Colonic mucosa (tissue), 4 donors: ENCODE results near the gene KCNN1. TPM values are rescaled to one million over a fixed set of nuclear protein-coding genes. Genes with fewer than 3 reads are reported as not detected.

Experiments
- DNase-seq: peaks from one replicate; pipeline ENCODE4 v3.0.0-alpha.2; 2020
- H3K27ac ChIP-seq: fragments of 200-600 bp; one replicate; pipeline ENCODE4 v1.8.0; 2021
- H3K27me3 ChIP-seq: fragments of 200-600 bp; one replicate; pipeline ENCODE4 v1.8.0; 2021
- H3K36me3 ChIP-seq: fragments of 200-600 bp; one replicate; pipeline ENCODE4 v1.8.0; 2021
- H3K4me1 ChIP-seq: fragments of 200-600 bp; one replicate; pipeline ENCODE4 v1.8.0; 2021; ENCODE audit warnings: mild to moderate bottlenecking
- H3K4me3 ChIP-seq: fragments of 200-600 bp; one replicate; pipeline ENCODE4 v1.8.0; 2021
- H3K9ac ChIP-seq, 2 donors: one replicate each; pipeline ENCODE4 v1.7.0; 2013; ENCODE audit warnings: control low read depth in 2 of 2, low read depth in 2 of 2, low read length in 2 of 2
- H3K9me3 ChIP-seq: fragments of 200-600 bp; one replicate; pipeline ENCODE4 v1.8.0; 2021
- CTCF ChIP-seq: fragments of 200-600 bp; IDR thresholded peaks from one replicate; pipeline ENCODE4 v1.8.0; 2022; ENCODE audit warnings: antibody characterized with exemption, mild to moderate bottlenecking
- intact Hi-C: fragments of 100-400 bp; cut with DNase I; formaldehyde crosslinking; loops from one replicate; pipeline ENCODE4 v1.14.1; 2022
- total RNA-seq, 2 donors: library from RNA; stranded (reverse); fragmentation: NEBNext Ultra II Directional in 1 of 2; extraction: Animal tissue kit (Norgen Biotek cat#: 25700) in 1 of 2; gene quantifications; one replicate each; pipeline ENCODE4 v1.2.1, GENCODE V29; 2021
- donor health status: healthy.
- donor health status: DM: no; HTN: no; CAD: no.
- donor health status: DM: no; HTN: no; CAD: no.

KCNN1 gene
- total RNA-seq, 2 donors from 2014 or later, result not detected

- Histone ChIP-seq H3K27ac (peak overlapping the region; percentile 49), H3K4me1 (peaks cover 17% of the 10 kb centered on the region), H3K36me3 (no peaks in the 10 kb centered on the region), H3K9me3 (no peaks in the 10 kb centered on the region), H3K4me3 (no peak overlapping the region), H3K9ac (no peak overlapping the region), H3K27me3 (no peaks in the 10 kb centered on the region)
- DNase-seq, result peak; percentile 82
- no peak for TF ChIP-seq CTCF
- intact Hi-C loops, result no loop called here
Measured at GRCh38 chr19:18049385-18049784, 82.5 kb downstream of the KCNN1 start.

Other genes with a start within 250 kb of the KCNN1 start
- 10 to 100 TPM; 48.1 to 57.1 TPM for gene MAP1S, start 247.6 kb upstream of the KCNN1 start, total RNA-seq
- 1 to 10 TPM; 3.9 to 9.2 TPM for gene FCHO1, start 215.6 kb upstream of the KCNN1 start, total RNA-seq
- gene B3GNT3, start 172.0 kb upstream of the KCNN1 start, total RNA-seq, result 100 to 1,000 TPM; 108 to 132 TPM
- gene INSL3, start 145.6 kb upstream of the KCNN1 start, total RNA-seq, result not detected
- gene JAK3, start 119.1 kb upstream of the KCNN1 start, total RNA-seq, result 1 to 10 TPM; 3.1 to 4.0 TPM
- gene RPL18A, start 107.2 kb upstream of the KCNN1 start, total RNA-seq, result 1,000 to 10,000 TPM; 1,592 to 1,923 TPM
- not detected for gene SLC5A5, start 95.2 kb upstream of the KCNN1 start, total RNA-seq
- 100 to 1,000 TPM in 1 of 2 donors, 10 to 100 TPM in 1; 45.2 to 122 TPM for gene CCDC124, start 34.1 kb upstream of the KCNN1 start, total RNA-seq
- 10 to 100 TPM; 15.8 to 16.4 TPM for gene ARRDC2, start 41.1 kb downstream of the KCNN1 start, total RNA-seq
- 1 to 10 TPM in 1 of 2 donors, under 1 TPM in 1; 0.53 to 1.1 TPM for gene IL12RB1, start 119.8 kb downstream of the KCNN1 start, total RNA-seq
- 10 to 100 TPM; 24.3 to 30.9 TPM for gene MAST3, start 130.7 kb downstream of the KCNN1 start, total RNA-seq
- gene PIK3R2, start 186.1 kb downstream of the KCNN1 start, total RNA-seq, result 10 to 100 TPM; 42.9 to 48.2 TPM
- 10 to 100 TPM; 47.1 to 95.2 TPM for gene IFI30, start 206.7 kb downstream of the KCNN1 start, total RNA-seq
- gene MPV17L2, start 226.1 kb downstream of the KCNN1 start, total RNA-seq, result 10 to 100 TPM in 1 of 2 donors, 1 to 10 TPM in 1; 8.9 to 21.7 TPM
- gene RAB3A, start 236.9 kb downstream of the KCNN1 start, total RNA-seq, result 1 to 10 TPM; 3.5 to 4.2 TPM